B cell (primary cell): ENCODE results near the gene AK3.
"Not testable (repeated sequence)": the region's sequence is repeated elsewhere in the genome, so short reads cannot be mapped to it uniquely, and the experiment has no call there.

Experiments
- EZH2 ChIP-seq: IDR thresholded peaks from 2 replicates; pipeline ENCODE4 v1.6.1; 2012; ENCODE audit warnings: borderline replicate concordance, low read depth, mild to moderate bottlenecking, moderate library complexity, low read length; ENCODE audit not compliant: insufficient read depth, poor library complexity, severe bottlenecking
- TF ChIP-seq, protein P1 (sequence below): fragments of 200-600 bp; IDR thresholded peaks from one replicate; pipeline ENCODE4 v1.8.0; 2022; ENCODE audit warnings: antibody characterized with exemption, mild to moderate bottlenecking

- TF ChIP-seq, protein P1, sequence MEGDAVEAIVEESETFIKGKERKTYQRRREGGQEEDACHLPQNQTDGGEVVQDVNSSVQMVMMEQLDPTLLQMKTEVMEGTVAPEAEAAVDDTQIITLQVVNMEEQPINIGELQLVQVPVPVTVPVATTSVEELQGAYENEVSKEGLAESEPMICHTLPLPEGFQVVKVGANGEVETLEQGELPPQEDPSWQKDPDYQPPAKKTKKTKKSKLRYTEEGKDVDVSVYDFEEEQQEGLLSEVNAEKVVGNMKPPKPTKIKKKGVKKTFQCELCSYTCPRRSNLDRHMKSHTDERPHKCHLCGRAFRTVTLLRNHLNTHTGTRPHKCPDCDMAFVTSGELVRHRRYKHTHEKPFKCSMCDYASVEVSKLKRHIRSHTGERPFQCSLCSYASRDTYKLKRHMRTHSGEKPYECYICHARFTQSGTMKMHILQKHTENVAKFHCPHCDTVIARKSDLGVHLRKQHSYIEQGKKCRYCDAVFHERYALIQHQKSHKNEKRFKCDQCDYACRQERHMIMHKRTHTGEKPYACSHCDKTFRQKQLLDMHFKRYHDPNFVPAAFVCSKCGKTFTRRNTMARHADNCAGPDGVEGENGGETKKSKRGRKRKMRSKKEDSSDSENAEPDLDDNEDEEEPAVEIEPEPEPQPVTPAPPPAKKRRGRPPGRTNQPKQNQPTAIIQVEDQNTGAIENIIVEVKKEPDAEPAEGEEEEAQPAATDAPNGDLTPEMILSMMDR, result not testable (repeated sequence)
- TF ChIP-seq EZH2, result not testable (repeated sequence)
Measured at GRCh38 chr9:4783191-4783590, 42.2 kb upstream of the AK3 start.
